Mesodermal cell (in vitro differentiated cells): ENCODE data around the gene TMOD1.

Experiments used
- H3K27ac ChIP-seq: 2 replicates; pipeline ENCODE4 v1.7.0; 2013; ENCODE audit warnings: mild to moderate bottlenecking, low read depth, low read length, moderate library complexity; ENCODE audit not compliant: severe bottlenecking
- H3K36me3 ChIP-seq: 2 replicates; pipeline ENCODE4 v1.7.1; 2013; ENCODE audit warnings: mild to moderate bottlenecking, low read length, moderate library complexity; ENCODE audit not compliant: control insufficient read depth, insufficient read depth
- H3K4me1 ChIP-seq: one replicate; pipeline ENCODE4 v1.7.1; 2013; ENCODE audit warnings: mild to moderate bottlenecking, low read length; ENCODE audit not compliant: insufficient read depth, control insufficient read depth, poor library complexity, severe bottlenecking
- H3K4me3 ChIP-seq: 2 replicates; pipeline ENCODE4 v1.7.0; 2013; ENCODE audit warnings: low read length, control low read depth, mild to moderate bottlenecking; ENCODE audit not compliant: insufficient read depth, poor library complexity, severe bottlenecking; ENCODE audit errors: extremely low read depth
- H3K9me3 ChIP-seq: 2 replicates; pipeline ENCODE4 v1.7.1; 2013; ENCODE audit warnings: mild to moderate bottlenecking, low read length, moderate library complexity; ENCODE audit not compliant: control insufficient read depth
- WGBS, 2 experiments: methylation state at CpG; one replicate each; pipeline ENCODE4 v1.1.5; 2013; ENCODE audit warnings: missing lambda C conversion rate in 2 of 2; ENCODE audit not compliant: insufficient coverage in 2 of 2; 5-methylcytosine and 5-hydroxymethylcytosine counted together

Gene TMOD1

DNA sequence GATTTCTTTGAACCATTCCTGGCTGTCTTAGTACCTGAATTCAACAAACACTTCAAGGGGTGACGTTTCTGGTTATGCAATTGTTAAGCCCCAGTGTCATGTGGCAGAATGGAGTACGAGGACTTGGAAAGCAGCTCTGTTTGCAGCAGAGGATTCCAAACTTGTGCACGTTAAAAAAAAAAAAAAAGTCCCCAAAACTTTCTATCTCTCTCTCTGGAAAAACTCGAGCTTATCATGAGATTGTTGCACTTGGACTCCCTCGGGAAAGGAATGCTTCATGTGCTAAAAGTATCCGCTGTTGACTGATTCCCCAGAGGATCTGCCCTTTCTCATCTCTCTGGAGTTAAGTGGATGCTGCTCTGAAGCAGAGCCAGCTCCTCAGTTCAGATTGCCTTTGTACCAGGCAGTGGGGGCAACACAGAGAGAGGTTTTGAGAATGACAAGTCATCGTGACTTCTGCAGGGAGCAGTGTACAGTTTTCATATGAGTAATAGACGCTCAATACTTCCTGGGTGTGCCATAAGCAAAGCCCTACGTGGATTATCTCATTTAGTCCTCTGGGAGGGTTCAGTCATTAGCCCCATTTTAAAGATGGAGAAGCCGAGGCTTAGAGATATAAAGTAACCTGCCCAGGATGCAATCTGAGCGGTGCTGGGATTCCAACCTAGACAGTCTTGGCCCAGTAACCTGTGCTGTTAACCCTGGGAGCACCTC is 28.1 kb downstream of the TMOD1 start:
- Histone ChIP-seq H3K9me3 (no peaks in the 10 kb centered on the region), H3K36me3 (no peaks in the 10 kb centered on the region), H3K27ac (no peak overlapping the region), H3K4me1 (no peaks in the 10 kb centered on the region), H3K4me3 (no peak overlapping the region)
- WGBS, 2 experiments = 91 to 95% methylated on average over 10 to 11 of the region's 11 CpGs

DNA sequence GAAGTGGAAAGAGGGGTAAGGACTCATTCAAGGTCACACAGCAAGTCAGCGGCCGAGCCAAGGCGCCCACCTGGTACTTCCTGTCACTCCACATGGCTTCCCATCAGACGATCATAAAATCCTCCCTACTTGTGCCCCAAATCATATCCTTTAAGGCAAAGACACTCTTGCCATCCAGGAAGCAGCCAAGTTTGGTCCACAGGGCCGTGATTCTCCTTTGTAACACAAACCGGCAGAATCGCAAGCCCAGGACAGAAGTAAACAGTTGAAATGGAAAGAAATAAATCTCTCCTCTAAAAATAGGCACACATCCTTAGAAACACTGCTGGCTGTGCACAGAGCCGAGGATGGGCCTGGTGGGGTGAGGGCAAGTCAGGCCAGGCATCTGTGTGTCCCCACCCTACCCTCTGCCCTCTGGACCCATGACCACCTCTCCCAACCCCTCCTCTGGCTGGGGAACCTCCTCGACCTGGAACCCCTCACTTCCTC is 30.5 kb downstream of the TMOD1 start:
- 76 to 77% methylated on average over 3 to 7 of the region's 9 CpGs for WGBS, 2 experiments
- Histone ChIP-seq H3K9me3 (no peaks in the 10 kb centered on the region), H3K27ac (no peak overlapping the region), H3K4me3 (no peak overlapping the region), H3K36me3 (no peaks in the 10 kb centered on the region), H3K4me1 (no peaks in the 10 kb centered on the region)

DNA sequence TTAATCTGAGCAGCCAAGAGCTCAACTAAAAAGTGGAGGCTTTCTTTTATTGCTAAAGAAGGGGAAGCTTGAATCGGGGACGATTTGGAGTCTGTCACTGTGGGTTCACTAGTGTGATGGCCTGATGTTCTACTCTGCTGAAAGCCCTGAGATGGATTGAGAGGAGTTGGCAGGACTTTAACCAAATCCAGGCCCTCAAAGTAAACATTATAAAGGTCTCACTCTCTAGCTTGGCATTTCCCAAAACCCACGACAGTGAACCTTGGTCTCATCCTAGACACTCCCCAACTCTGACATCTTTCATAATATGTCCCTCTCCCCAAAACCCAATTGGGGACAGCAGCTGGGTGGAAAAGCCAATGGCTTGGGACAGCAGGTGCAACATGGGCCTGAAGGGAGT is 32.7 kb downstream of the TMOD1 start:
- H3K4me1 ChIP-seq = no peaks in the 10 kb centered on the region
- H3K9me3 ChIP-seq = no peaks in the 10 kb centered on the region
- H3K4me3 ChIP-seq = no peak overlapping the region
- WGBS, 2 experiments = 100% methylated on average over 1 of the region's 3 CpGs; no CpG with 5 or more reads in 1 of the 2 experiments
- H3K27ac ChIP-seq = no peak overlapping the region
- no peaks in the 10 kb centered on the region for H3K36me3 ChIP-seq

DNA sequence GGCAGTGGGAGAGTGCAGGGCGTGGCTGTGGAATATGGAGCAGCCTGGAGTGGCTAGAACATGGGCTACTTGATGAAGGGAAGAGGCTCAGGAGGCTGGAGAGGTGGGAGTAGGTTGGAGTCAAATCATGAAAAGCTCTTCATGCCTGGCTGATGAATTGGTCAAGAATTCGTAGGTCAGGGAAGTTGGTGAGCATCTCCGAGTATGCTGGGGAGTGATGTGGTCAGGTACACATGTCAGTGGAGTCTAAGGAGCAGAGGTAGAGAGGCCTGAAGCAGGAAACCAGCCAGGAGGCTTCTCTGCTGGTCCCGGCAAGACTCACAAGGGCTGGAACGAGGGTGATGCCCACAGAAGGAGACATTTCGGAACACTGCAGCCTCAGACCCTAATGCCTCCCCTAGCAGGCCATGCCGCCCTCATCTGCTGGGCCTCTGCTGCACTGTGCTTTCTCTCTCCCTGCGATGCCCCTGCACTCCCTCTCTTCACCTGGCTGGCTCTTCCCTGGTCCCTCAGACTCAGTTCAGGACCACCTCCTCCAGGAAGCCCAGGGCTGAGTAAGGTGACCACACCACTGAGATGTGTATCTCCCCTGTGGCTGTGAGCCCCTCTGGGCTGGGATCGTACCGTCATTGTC is 33.6 kb downstream of the TMOD1 start:
- no peaks in the 10 kb centered on the region for H3K9me3 ChIP-seq
- no peak overlapping the region for H3K4me3 ChIP-seq
- 93% methylated on average over 8 to 10 of the region's 10 CpGs for WGBS, 2 experiments
- H3K27ac ChIP-seq = no peak overlapping the region
- H3K4me1 ChIP-seq = no peaks in the 10 kb centered on the region
- H3K36me3 ChIP-seq = no peaks in the 10 kb centered on the region

DNA sequence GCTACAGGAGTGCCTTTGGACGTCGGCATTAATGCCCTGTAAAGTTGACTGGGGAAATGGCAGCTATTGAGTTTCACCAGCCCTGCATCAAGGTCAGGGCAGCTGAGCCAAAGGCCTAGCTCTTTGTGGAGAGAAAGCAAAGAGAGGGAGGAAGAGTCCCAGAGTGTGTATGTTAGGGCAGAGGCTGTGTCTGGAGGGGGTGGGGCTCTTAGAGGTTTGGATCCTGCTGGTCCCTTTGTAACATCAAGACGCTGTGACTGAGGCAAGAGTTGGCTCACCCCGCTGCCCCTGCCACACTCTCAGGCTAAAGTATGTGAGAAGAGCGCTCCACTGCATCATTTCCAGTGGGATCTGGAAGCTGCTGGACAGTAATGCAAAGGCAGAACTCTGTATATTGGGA is 34.3 kb downstream of the TMOD1 start:
- Histone ChIP-seq H3K9me3 (no peaks in the 10 kb centered on the region), H3K4me1 (no peaks in the 10 kb centered on the region), H3K27ac (no peak overlapping the region), H3K4me3 (no peak overlapping the region), H3K36me3 (no peaks in the 10 kb centered on the region)
- WGBS, 2 experiments = 75 to 86% methylated on average over 5 of the region's 5 CpGs

DNA sequence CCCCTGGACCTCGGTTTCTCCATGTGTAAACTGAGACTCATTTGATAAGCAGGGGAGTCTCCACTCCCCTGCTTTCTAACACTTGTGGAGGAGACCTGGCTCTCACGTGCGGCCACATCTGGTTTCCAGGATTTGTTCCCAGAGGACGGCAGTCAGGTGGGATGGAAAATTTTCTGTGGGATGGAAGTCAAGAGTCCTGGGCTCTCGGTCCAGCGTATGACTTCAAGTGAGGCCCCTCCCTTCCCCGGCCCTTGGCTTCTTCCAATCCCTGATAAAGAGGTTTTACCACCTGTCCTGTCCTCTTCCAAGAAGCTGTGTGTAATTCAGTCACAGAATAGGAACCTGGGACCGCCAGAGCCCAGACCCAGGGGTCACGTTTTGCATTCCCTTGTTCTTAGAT is 35.0 kb downstream of the TMOD1 start:
- Histone ChIP-seq H3K4me1 (no peaks in the 10 kb centered on the region), H3K36me3 (no peaks in the 10 kb centered on the region), H3K9me3 (no peaks in the 10 kb centered on the region), H3K4me3 (no peak overlapping the region), H3K27ac (no peak overlapping the region)
- WGBS, 2 experiments = 93 to 99% methylated on average over 5 to 6 of the region's 9 CpGs

DNA sequence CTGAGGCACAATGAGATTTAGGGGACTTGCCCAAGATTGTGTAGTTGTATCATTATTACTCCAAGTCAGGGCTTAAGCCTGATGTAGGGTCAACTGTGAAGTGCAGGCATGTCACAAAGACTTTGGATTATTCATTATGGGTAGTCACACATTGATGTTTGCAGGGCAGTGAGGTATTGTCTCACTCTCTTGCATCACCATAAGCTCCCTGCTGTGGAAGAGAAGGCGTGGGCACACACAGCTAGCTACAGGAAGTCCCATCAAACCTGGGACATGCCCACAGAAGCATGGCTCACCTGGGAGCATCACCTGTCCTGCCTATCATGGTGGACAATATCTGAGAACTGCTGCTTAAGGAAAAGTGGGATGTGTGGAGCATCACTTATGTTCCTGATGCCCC is 42.1 kb downstream of the TMOD1 start:
- no peak overlapping the region for H3K27ac ChIP-seq
- no peaks in the 10 kb centered on the region for H3K4me1 ChIP-seq
- H3K9me3 ChIP-seq = no peaks in the 10 kb centered on the region
- WGBS, 2 experiments = 88% methylated on average over 1 of the region's 1 CpG; no CpG with 5 or more reads in 1 of the 2 experiments
- H3K36me3 ChIP-seq = no peaks in the 10 kb centered on the region
- H3K4me3 ChIP-seq = no peak overlapping the region

DNA sequence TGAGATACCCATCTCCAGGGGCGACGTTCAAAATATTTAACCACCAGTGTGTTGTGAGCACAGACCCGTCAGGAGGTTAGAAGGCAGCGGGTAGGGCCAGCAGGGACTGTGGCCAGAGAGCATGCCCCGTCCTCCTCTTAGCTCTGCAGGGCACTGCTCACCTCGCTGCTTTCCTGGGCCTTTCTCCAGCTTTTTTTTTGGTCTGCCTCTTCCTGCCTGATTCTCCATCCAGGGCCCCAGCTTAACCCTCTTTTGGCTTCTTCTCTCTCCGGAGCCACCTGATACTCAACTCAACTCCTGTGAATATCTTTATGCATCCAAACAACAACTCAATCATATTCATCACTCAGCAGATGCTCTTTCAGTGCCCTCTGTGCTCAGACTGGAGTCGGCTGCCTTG is 44.0 kb downstream of the TMOD1 start:
- 77 to 85% methylated on average over 4 to 8 of the region's 8 CpGs for WGBS, 2 experiments
- Histone ChIP-seq H3K36me3 (no peaks in the 10 kb centered on the region), H3K9me3 (no peaks in the 10 kb centered on the region), H3K4me3 (no peak overlapping the region), H3K4me1 (no peaks in the 10 kb centered on the region), H3K27ac (no peak overlapping the region)

DNA sequence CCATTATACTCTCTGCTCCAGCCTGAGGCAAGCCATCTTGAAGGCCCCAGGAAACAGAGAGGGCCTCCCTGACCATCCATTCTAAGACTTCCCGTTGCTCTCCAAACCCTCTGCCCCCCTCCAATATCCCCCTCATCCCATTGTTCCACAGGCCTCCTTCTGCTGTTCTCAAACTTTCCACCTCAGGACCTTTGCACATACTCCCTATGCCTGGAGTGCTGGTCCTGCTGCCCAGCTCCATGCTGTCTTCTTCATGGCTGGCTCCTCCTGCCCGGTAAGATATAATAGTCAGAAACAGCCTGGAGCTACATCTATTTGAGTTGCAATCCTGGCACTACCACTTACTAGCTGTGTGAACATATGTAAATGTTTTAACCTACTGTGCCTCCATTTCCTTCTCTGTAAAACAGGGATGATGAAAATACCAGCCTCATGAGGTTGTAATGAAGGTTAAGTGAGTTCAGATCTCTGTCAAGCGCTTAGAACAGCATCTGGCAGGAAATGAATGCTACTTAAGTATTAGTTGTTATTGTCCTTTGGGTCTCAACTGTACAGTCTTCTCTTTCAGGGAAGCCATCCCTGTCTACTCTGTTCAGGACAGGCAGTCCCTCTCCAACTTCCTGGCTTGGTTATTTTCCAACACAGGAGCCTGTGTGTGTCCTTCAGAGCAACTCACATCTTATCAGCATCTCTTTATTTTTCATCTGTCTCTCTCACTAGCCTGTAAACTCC is 45.8 kb downstream of the TMOD1 start:
- H3K27ac ChIP-seq = no peak overlapping the region
- 84 to 100% methylated on average over 2 to 3 of the region's 3 CpGs for WGBS, 2 experiments
- H3K36me3 ChIP-seq = no peaks in the 10 kb centered on the region
- no peaks in the 10 kb centered on the region for H3K4me1 ChIP-seq
- H3K4me3 ChIP-seq = no peak overlapping the region
- H3K9me3 ChIP-seq = no peaks in the 10 kb centered on the region

DNA sequence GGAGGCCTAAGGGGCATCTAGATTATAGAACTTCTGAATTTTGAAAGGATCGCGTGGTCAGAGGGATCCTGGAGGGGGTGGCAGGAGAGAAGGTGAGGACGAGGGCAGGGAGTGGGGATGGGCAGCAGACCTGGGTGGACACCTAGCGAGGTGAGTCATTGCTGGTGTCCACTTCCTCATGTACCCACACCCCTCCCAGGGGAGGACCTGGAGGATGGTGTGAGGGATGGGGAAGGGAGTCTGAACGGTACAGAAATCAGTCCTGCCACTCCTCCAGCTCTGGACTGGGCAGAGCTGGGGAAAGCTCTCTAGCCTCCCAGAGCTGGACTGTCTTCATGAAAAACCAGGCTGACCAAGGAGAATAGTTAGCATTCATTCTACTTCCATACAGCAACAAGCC is 46.9 kb downstream of the TMOD1 start:
- H3K36me3 ChIP-seq = no peaks in the 10 kb centered on the region
- no peak overlapping the region for H3K27ac ChIP-seq
- 100% methylated on average over 4 of the region's 5 CpGs; no CpG with 5 or more reads in 1 of the 2 experiments for WGBS, 2 experiments
- H3K4me3 ChIP-seq = no peak overlapping the region
- no peaks in the 10 kb centered on the region for H3K9me3 ChIP-seq
- no peaks in the 10 kb centered on the region for H3K4me1 ChIP-seq
